ENCODE data around the gene GALNTL6. TPM values are rescaled to one million over a fixed set of nuclear protein-coding genes. Genes with fewer than 3 reads are reported as not detected.

GALNTL6 gene
- total and polyA plus RNA-seq, 8 donors = 0.13 to 0.41 (median 0.21) TPM; not detected in 4

DNA sequence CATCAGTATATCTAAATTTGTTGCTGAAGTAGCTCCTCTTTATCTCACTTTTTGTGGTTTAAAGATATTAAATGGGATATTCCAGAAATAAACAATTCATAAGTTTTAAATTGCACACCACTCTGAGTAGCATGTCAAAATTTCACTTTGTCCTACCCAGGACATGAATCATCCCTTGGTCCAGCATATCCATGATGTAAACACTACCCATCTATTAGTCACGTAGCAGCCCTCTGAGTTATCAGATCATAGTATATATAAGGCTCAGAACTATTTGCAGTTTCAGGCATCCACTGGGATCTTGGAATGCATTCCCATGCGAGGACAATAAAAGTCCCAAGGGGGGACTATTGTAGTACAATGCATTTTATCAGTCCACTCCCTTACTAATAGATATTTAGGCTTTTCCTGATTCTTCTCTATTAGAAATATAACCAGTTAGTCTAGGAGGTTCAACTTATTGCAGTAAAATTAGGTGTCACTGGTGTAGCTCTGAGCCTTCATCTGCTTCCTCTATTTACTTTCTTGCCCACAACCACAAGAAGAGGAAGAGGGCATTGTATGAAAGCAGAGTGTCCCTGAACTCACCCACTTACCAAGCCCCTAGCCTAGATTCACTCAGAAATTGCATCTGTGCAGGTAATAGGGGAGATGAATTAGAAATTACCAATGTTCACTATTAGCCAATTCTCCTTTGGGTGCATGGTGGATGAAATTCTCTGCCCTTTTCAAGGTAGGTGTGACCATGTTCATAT, 945.6 kb downstream of the GALNTL6 start:
- H3K27ac ChIP-seq = no peak overlapping the region
- H3K36me3 ChIP-seq = no peaks in the 10 kb centered on the region
- intact Hi-C loops (cut with DNase I) = no loop called here
- TF ChIP-seq, protein P1, sequence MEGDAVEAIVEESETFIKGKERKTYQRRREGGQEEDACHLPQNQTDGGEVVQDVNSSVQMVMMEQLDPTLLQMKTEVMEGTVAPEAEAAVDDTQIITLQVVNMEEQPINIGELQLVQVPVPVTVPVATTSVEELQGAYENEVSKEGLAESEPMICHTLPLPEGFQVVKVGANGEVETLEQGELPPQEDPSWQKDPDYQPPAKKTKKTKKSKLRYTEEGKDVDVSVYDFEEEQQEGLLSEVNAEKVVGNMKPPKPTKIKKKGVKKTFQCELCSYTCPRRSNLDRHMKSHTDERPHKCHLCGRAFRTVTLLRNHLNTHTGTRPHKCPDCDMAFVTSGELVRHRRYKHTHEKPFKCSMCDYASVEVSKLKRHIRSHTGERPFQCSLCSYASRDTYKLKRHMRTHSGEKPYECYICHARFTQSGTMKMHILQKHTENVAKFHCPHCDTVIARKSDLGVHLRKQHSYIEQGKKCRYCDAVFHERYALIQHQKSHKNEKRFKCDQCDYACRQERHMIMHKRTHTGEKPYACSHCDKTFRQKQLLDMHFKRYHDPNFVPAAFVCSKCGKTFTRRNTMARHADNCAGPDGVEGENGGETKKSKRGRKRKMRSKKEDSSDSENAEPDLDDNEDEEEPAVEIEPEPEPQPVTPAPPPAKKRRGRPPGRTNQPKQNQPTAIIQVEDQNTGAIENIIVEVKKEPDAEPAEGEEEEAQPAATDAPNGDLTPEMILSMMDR (IDR thresholded peaks at IDR 0.05) = no peak
- H3K27me3 ChIP-seq = no peaks in the 10 kb centered on the region
- FAIRE-seq (no peak), ATAC-seq (no peak), DNase-seq (no peak)
- 59 to 77% methylated on average over 2 of the region's 2 CpGs for WGBS, 2 donors
- H3K4me1 ChIP-seq = no peaks in the 10 kb centered on the region
- no peak overlapping the region for H3K4me3 ChIP-seq
- no peaks in the 10 kb centered on the region for H3K9me3 ChIP-seq

DNA sequence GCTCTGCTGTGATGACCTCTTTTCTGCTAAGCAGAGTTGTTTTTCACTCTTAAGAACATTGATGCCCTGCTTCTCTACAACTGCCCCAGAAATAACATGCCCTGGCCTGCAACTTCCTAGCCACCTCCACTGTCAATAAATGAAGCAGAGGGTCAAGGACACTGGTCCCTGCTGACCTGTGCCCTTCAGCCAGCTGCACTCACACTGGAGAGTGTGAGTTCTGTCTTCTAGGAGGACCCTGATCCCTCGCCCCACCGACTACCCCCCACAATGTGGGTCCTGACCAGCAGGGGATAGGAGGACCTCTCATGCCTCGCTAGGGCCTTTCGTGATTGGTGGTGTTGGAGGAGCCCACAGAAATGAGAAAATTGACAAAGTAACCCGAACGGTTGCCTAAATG, 947.3 kb downstream of the GALNTL6 start:
- no peak for DNase-seq

DNA sequence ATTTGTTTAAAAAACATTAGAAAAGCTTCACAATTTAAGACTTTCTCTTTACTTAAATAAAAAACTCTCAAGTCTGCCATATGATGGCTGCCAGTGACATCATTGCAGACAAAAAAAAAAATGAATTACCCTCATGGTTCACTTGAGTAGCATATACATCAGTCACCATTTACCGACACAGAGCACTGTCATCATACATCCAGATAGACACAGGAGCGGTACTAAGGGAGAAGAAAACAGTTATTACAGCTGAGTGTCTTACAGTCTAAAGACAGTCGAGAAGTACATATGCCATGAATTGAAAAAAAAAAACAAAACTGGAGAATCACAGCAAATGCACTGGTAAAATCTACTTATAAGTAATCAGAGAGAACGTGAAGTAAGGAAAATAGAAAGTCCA, 949.7 kb downstream of the GALNTL6 start:
- Histone ChIP-seq H3K27me3 (no peaks in the 10 kb centered on the region), H3K4me3 (no peak overlapping the region), H3K36me3 (no peaks in the 10 kb centered on the region), H3K4me1 (no peaks in the 10 kb centered on the region), H3K9me3 (no peaks in the 10 kb centered on the region), H3K27ac (no peak overlapping the region)
- intact Hi-C loops (cut with DNase I) = no loop called here
- no peak for FAIRE-seq
- no peak for DNase-seq
- 36 to 40% methylated on average over 4 of the region's 4 CpGs for WGBS, 2 donors
- TF ChIP-seq, protein P1 (IDR thresholded peaks at IDR 0.05) = no peak
- no peak for ATAC-seq

More for the DNA sequence above, 947.3 kb downstream of the GALNTL6 start:
- intact Hi-C loops (cut with DNase I) = no loop called here
- Histone ChIP-seq H3K27ac (no peak overlapping the region), H3K4me1 (no peaks in the 10 kb centered on the region), H3K4me3 (no peak overlapping the region), H3K36me3 (no peaks in the 10 kb centered on the region), H3K27me3 (no peaks in the 10 kb centered on the region), H3K9me3 (no peaks in the 10 kb centered on the region)
- ATAC-seq = no peak
- 73 to 74% methylated on average over 6 of the region's 6 CpGs for WGBS, 2 donors
- FAIRE-seq = no peak
- TF ChIP-seq, protein P1 (IDR thresholded peaks at IDR 0.05) = no peak

DNA sequence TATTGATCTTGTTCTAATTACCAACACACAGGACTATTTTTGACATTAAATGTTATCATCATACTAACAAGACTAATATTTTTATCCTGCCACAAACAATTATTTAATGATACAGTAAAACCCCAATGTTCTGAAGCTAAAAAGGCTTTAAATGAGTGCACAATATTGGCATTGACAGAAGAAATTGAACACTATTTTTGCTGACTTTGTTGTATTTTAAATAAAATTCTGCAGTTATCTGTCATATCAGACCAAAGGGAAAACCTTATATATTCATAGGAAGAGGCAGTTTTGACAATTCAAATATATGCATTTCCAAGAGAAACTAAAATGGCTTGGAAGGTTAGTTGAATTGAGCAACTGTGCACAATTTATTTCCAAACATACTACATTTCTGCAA, 957.6 kb downstream of the GALNTL6 start:
- Histone ChIP-seq H3K4me1 (no peaks in the 10 kb centered on the region), H3K27ac (no peak overlapping the region), H3K36me3 (no peaks in the 10 kb centered on the region), H3K9me3 (no peaks in the 10 kb centered on the region), H3K27me3 (no peaks in the 10 kb centered on the region), H3K4me3 (no peak overlapping the region)
- no peak for FAIRE-seq
- ATAC-seq = no peak
- intact Hi-C loops (cut with DNase I) = no loop called here
- DNase-seq = no peak
- TF ChIP-seq, protein P1 (IDR thresholded peaks at IDR 0.05) = no peak

DNA sequence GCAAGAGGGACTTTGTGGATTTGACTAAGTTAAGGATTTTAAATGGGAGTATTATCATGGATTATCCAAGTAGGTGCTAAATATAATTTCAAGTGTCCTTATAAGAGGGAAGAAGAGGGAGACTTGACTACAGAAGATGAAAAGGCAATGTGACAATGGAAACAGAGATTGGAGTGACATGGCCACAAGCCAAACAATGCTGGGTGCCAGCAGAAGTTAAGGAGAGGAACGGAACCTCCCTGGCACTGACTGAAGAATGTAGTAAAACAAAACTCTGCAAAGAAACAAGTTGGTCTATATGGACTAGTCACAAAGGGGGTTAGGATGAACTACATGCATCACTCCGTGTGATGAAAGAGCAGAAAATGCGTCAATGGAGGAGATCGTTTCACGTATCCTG, 959.6 kb downstream of the GALNTL6 start:
- no peak for FAIRE-seq
- intact Hi-C loops (cut with DNase I) = no loop called here
- Histone ChIP-seq H3K27ac (no peak overlapping the region), H3K27me3 (no peaks in the 10 kb centered on the region), H3K4me1 (no peaks in the 10 kb centered on the region), H3K9me3 (no peaks in the 10 kb centered on the region), H3K36me3 (no peaks in the 10 kb centered on the region), H3K4me3 (no peak overlapping the region)
- no peak for ATAC-seq
- DNase-seq = no peak
- TF ChIP-seq, protein P1 (IDR thresholded peaks at IDR 0.05) = no peak
- WGBS, 2 donors = 68 to 83% methylated on average over 5 of the region's 5 CpGs

All from pancreas (tissue), 10 donors.